Measurements from ENCODE around the gene FRMPD4. TPM values are rescaled to one million over a fixed set of nuclear protein-coding genes. Genes with fewer than 3 reads are reported as not detected.

FRMPD4 gene
- not detected for polyA plus RNA-seq (2013)

DNA sequence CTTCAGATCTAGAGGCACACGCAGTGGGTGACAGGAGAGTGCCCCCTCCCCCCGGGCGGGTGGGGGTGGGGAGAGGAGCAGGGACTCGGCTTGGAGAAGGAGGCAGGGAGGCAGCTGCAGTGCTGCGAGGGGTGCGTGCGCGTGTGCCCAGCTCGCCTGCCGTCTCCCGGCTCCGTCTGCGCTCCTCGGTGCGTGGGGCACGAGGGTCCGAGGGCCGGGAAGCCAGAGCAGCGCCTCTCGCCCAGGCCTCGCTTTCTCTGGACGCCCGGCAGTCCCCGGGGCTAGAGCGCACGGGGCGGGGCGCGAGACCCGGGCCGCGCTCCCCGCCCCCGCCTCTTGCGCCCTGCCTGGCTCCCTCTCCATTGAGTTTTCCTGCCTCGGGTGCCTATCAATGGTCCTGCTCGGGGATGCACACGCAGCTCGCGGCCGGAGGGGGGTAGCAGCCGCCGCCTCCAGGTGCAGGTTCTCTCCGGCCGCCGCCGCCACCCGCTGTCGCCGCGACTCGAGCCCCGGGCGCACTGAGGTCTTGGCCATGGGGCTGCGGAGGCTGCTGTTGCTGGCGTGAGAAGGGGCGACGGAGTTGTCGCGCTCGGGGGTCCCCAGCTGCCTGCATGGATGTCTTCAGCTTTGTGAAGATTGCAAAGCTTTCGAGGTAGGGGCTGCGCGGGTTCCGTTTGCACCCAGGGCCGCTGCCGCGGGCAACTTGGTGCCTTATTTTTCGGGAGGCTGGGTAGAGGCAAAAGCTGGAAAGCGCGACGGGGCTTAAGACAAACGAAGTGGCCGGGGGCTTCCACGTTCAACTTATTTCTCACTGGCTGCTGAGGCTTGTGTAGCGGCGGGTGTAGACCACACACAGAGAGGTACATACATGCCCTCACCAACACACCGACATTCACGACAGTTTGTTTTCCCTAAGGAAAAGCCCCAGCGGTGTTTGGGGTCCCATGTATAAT, at the start of gene FRMPD4:
Gene FRMPD4 (plus strand): TSS at position 113 of the 953 bp plus-strand sequence. CDS start 499 bp downstream, at position 612.
- Histone ChIP-seq H3K27ac (ENCODE audit: insufficient read depth in 1 of 2, low read depth in 1 of 2, low read length in 2 of 2, poor library complexity in 1 of 2, severe bottlenecking in 2 of 2) (no peak within 1 kb of the TSS), H3K27me3 (replicated peaks in 2 of 5; ENCODE audit: control insufficient read depth in 4 of 5, insufficient read depth in 5 of 5, low read length in 4 of 5) (peaks cover 3 to 45% (median 23%) of the 10 kb centered on the region in 5 experiments), H3K4me3 (ENCODE audit: control insufficient read depth in 1 of 7, extremely low read depth in 1 of 7, insufficient read depth in 4 of 7, low read depth in 2 of 7, low read length in 6 of 7) (no peak within 1 kb of the TSS), H3K4me1 (ENCODE audit: control extremely low read depth in 1 of 4, control insufficient read depth in 4 of 4, insufficient read depth in 4 of 4, low read length in 3 of 4) (no peaks in the 10 kb centered on the region), H3K9me3 (ENCODE audit: control extremely low read depth in 1 of 5, control insufficient read depth in 4 of 5, insufficient read depth in 2 of 5, low read depth in 1 of 5, low read length in 4 of 5) (no peaks in the 10 kb centered on the region), H3K36me3 (ENCODE audit: control insufficient read depth in 4 of 4, insufficient read depth in 4 of 4, low read length in 3 of 4) (no peaks in the 10 kb centered on the region)
- 18% methylated on average over 69 of the region's 80 CpGs for WGBS (ENCODE audit: insufficient coverage)
- ChIA-PET CTCF (no interaction called here), POLR2A (no interaction called here)
- no peak for DNase-seq

GRCh38 chrX:12089740-12090139, 48.5 kb upstream of the FRMPD4 start:
- no CpG with 5 or more reads among the region's 1 CpG for WGBS (ENCODE audit: insufficient coverage)
- Histone ChIP-seq H3K27ac (ENCODE audit: insufficient read depth in 1 of 2, low read depth in 1 of 2, low read length in 2 of 2, poor library complexity in 1 of 2, severe bottlenecking in 2 of 2) (no peak overlapping the region), H3K4me3 (ENCODE audit: control insufficient read depth in 1 of 7, extremely low read depth in 1 of 7, insufficient read depth in 4 of 7, low read depth in 2 of 7, low read length in 6 of 7) (no peak overlapping the region), H3K36me3 (ENCODE audit: control insufficient read depth in 4 of 4, insufficient read depth in 4 of 4, low read length in 3 of 4) (no peaks in the 10 kb centered on the region), H3K4me1 (ENCODE audit: control extremely low read depth in 1 of 4, control insufficient read depth in 4 of 4, insufficient read depth in 4 of 4, low read length in 3 of 4) (no peaks in the 10 kb centered on the region), H3K27me3 (replicated peaks in 2 of 5; ENCODE audit: control insufficient read depth in 4 of 5, insufficient read depth in 5 of 5, low read length in 4 of 5) (peaks cover 0 to 2% (median 0%) of the 10 kb centered on the region in 5 experiments), H3K9me3 (ENCODE audit: control extremely low read depth in 1 of 5, control insufficient read depth in 4 of 5, insufficient read depth in 2 of 5, low read depth in 1 of 5, low read length in 4 of 5) (no peaks in the 10 kb centered on the region)
- no peak for DNase-seq
- CTCF ChIA-PET, result no interaction called here
- POLR2A ChIA-PET, result no interaction called here

- Histone ChIP-seq H3K27me3 (replicated peaks in 2 of 5; ENCODE audit: control insufficient read depth in 4 of 5, insufficient read depth in 5 of 5, low read length in 4 of 5) (no peaks in the 10 kb centered on the region), H3K4me3 (ENCODE audit: control insufficient read depth in 1 of 7, extremely low read depth in 1 of 7, insufficient read depth in 4 of 7, low read depth in 2 of 7, low read length in 6 of 7) (no peak overlapping the region), H3K4me1 (ENCODE audit: control extremely low read depth in 1 of 4, control insufficient read depth in 4 of 4, insufficient read depth in 4 of 4, low read length in 3 of 4) (no peaks in the 10 kb centered on the region), H3K27ac (ENCODE audit: insufficient read depth in 1 of 2, low read depth in 1 of 2, low read length in 2 of 2, poor library complexity in 1 of 2, severe bottlenecking in 2 of 2) (no peak overlapping the region), H3K36me3 (ENCODE audit: control insufficient read depth in 4 of 4, insufficient read depth in 4 of 4, low read length in 3 of 4) (no peaks in the 10 kb centered on the region), H3K9me3 (ENCODE audit: control extremely low read depth in 1 of 5, control insufficient read depth in 4 of 5, insufficient read depth in 2 of 5, low read depth in 1 of 5, low read length in 4 of 5) (no peaks in the 10 kb centered on the region)
- no CpG with 5 or more reads among the region's 2 CpGs for WGBS (ENCODE audit: insufficient coverage)
- ChIA-PET CTCF (no interaction called here), POLR2A (no interaction called here)
- DNase-seq, result no peak
These were observed 25.0 kb upstream of the FRMPD4 start for GRCh38 chrX:12113321-12113720.

DNA sequence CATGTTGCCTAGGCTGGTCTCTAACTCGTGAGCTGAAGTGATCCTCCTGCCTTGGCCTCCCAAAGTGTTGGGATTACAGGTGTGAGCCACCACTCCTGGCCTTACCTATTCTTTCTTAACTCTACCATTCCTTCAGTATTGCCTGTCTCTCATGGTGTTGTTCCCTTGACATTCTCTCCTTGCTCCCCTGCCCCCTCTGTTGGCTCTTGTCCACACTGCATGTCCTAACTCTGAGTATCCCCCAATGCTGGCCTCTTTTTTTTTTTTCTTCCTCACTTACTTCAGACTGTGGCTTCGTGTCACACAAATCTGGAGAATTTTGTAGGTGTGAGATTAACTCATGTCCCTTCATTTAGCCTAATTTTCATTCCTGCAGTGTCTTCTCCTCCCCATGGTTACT, 22.9 kb upstream of the FRMPD4 start:
- no peaks in the 10 kb centered on the region for H3K9me3 ChIP-seq (ENCODE audit: control extremely low read depth in 1 of 5, control insufficient read depth in 4 of 5, insufficient read depth in 2 of 5, low read depth in 1 of 5, low read length in 4 of 5)
- H3K27ac ChIP-seq (ENCODE audit: insufficient read depth in 1 of 2, low read depth in 1 of 2, low read length in 2 of 2, poor library complexity in 1 of 2, severe bottlenecking in 2 of 2), result no peak overlapping the region
- CTCF ChIA-PET, result no interaction called here
- H3K4me3 ChIP-seq (ENCODE audit: control insufficient read depth in 1 of 7, extremely low read depth in 1 of 7, insufficient read depth in 4 of 7, low read depth in 2 of 7, low read length in 6 of 7), result no peak overlapping the region
- WGBS (ENCODE audit: insufficient coverage), result 50% methylated on average over 1 of the region's 2 CpGs
- DNase-seq, result no peak
- POLR2A ChIA-PET, result no interaction called here
- H3K4me1 ChIP-seq (ENCODE audit: control extremely low read depth in 1 of 4, control insufficient read depth in 4 of 4, insufficient read depth in 4 of 4, low read length in 3 of 4), result no peaks in the 10 kb centered on the region
- H3K36me3 ChIP-seq (ENCODE audit: control insufficient read depth in 4 of 4, insufficient read depth in 4 of 4, low read length in 3 of 4), result no peaks in the 10 kb centered on the region
- no peaks in the 10 kb centered on the region for H3K27me3 ChIP-seq (replicated peaks in 2 of 5; ENCODE audit: control insufficient read depth in 4 of 5, insufficient read depth in 5 of 5, low read length in 4 of 5)

GRCh38 chrX:12118134-12118533, 20.1 kb upstream of the FRMPD4 start:
- Histone ChIP-seq H3K9me3 (ENCODE audit: control extremely low read depth in 1 of 5, control insufficient read depth in 4 of 5, insufficient read depth in 2 of 5, low read depth in 1 of 5, low read length in 4 of 5) (no peaks in the 10 kb centered on the region), H3K4me3 (ENCODE audit: control insufficient read depth in 1 of 7, extremely low read depth in 1 of 7, insufficient read depth in 4 of 7, low read depth in 2 of 7, low read length in 6 of 7) (no peak overlapping the region), H3K27me3 (replicated peaks in 2 of 5; ENCODE audit: control insufficient read depth in 4 of 5, insufficient read depth in 5 of 5, low read length in 4 of 5) (no peaks in the 10 kb centered on the region), H3K27ac (ENCODE audit: insufficient read depth in 1 of 2, low read depth in 1 of 2, low read length in 2 of 2, poor library complexity in 1 of 2, severe bottlenecking in 2 of 2) (no peak overlapping the region), H3K4me1 (ENCODE audit: control extremely low read depth in 1 of 4, control insufficient read depth in 4 of 4, insufficient read depth in 4 of 4, low read length in 3 of 4) (no peaks in the 10 kb centered on the region), H3K36me3 (ENCODE audit: control insufficient read depth in 4 of 4, insufficient read depth in 4 of 4, low read length in 3 of 4) (no peaks in the 10 kb centered on the region)
- WGBS (ENCODE audit: insufficient coverage), result 93% methylated on average over 3 of the region's 3 CpGs
- ChIA-PET CTCF (no interaction called here), POLR2A (no interaction called here)
- no peak for DNase-seq

GRCh38 chrX:12128017-12128416, 10.3 kb upstream of the FRMPD4 start:
- CTCF ChIA-PET, result no interaction called here
- no peaks in the 10 kb centered on the region for H3K4me1 ChIP-seq (ENCODE audit: control extremely low read depth in 1 of 4, control insufficient read depth in 4 of 4, insufficient read depth in 4 of 4, low read length in 3 of 4)
- POLR2A ChIA-PET, result no interaction called here
- no peak for DNase-seq
- H3K27ac ChIP-seq (ENCODE audit: insufficient read depth in 1 of 2, low read depth in 1 of 2, low read length in 2 of 2, poor library complexity in 1 of 2, severe bottlenecking in 2 of 2), result no peak overlapping the region
- 84% methylated on average over 3 of the region's 3 CpGs for WGBS (ENCODE audit: insufficient coverage)
- peaks cover 0 to 10% (median 6%) of the 10 kb centered on the region in 5 experiments for H3K9me3 ChIP-seq (ENCODE audit: control extremely low read depth in 1 of 5, control insufficient read depth in 4 of 5, insufficient read depth in 2 of 5, low read depth in 1 of 5, low read length in 4 of 5)
- no peak overlapping the region for H3K4me3 ChIP-seq (ENCODE audit: control insufficient read depth in 1 of 7, extremely low read depth in 1 of 7, insufficient read depth in 4 of 7, low read depth in 2 of 7, low read length in 6 of 7)
- no peaks in the 10 kb centered on the region for H3K36me3 ChIP-seq (ENCODE audit: control insufficient read depth in 4 of 4, insufficient read depth in 4 of 4, low read length in 3 of 4)
- H3K27me3 ChIP-seq (replicated peaks in 2 of 5; ENCODE audit: control insufficient read depth in 4 of 5, insufficient read depth in 5 of 5, low read length in 4 of 5), result no peaks in the 10 kb centered on the region

GRCh38 chrX:12137951-12138360, 317 bp upstream of the FRMPD4 start:
- H3K4me1 ChIP-seq (ENCODE audit: control extremely low read depth in 1 of 4, control insufficient read depth in 4 of 4, insufficient read depth in 4 of 4, low read length in 3 of 4), result no peaks in the 10 kb centered on the region
- ChIA-PET POLR2A (no interaction called here), CTCF (no interaction called here)
- peaks cover 3 to 45% (median 23%) of the 10 kb centered on the region in 5 experiments for H3K27me3 ChIP-seq (replicated peaks in 2 of 5; ENCODE audit: control insufficient read depth in 4 of 5, insufficient read depth in 5 of 5, low read length in 4 of 5)
- no peak overlapping the region for H3K27ac ChIP-seq (ENCODE audit: insufficient read depth in 1 of 2, low read depth in 1 of 2, low read length in 2 of 2, poor library complexity in 1 of 2, severe bottlenecking in 2 of 2)
- H3K4me3 ChIP-seq (ENCODE audit: control insufficient read depth in 1 of 7, extremely low read depth in 1 of 7, insufficient read depth in 4 of 7, low read depth in 2 of 7, low read length in 6 of 7), result no peak overlapping the region
- 16% methylated on average over 23 of the region's 24 CpGs for WGBS (ENCODE audit: insufficient coverage)
- H3K9me3 ChIP-seq (ENCODE audit: control extremely low read depth in 1 of 5, control insufficient read depth in 4 of 5, insufficient read depth in 2 of 5, low read depth in 1 of 5, low read length in 4 of 5), result no peaks in the 10 kb centered on the region
- no peaks in the 10 kb centered on the region for H3K36me3 ChIP-seq (ENCODE audit: control insufficient read depth in 4 of 4, insufficient read depth in 4 of 4, low read length in 3 of 4)
- no peak for DNase-seq

All from common myeloid progenitor, CD34-positive (primary cell).